Adrenal gland (tissue), 12 donors: Measurements from ENCODE around the gene SLC47A2. TPM values are rescaled to one million over a fixed set of nuclear protein-coding genes. Genes with fewer than 3 reads are reported as not detected.

Source experiments
- DNase-seq, 7 donors: peaks; one replicate each; pipeline ENCODE4 v3.0.0-alpha.2; 2019 to 2020
- H3K27ac ChIP-seq, 5 donors: fragments of 200-600 bp; sonication (generic) in 4 of 5; 1 replicate in 3 of 5; 2 replicates in 2 of 5; pipeline versions ENCODE4 v1.5.1 to v1.8.0; 2016 to 2020; ENCODE audit warnings: mild to moderate bottlenecking in 1 of 5
- H3K27me3 ChIP-seq: fragments of 200-600 bp; 2 replicates; pipeline ENCODE4 v1.8.0; 2021
- H3K36me3 ChIP-seq, 2 donors: fragments of 200-600 bp; replicated peaks in 1 of 2; 1 replicate in 1 of 2; 2 replicates in 1 of 2; pipeline versions ENCODE4 v1.5.1 to v1.8.0; 2018 to 2022
- H3K4me1 ChIP-seq, 2 donors: fragments of 200-600 bp; replicated peaks in 1 of 2; 1 replicate in 1 of 2; 2 replicates in 1 of 2; pipeline versions ENCODE4 v1.5.1 to v1.8.0; 2018 to 2021
- H3K4me3 ChIP-seq, 4 donors: fragments of 200-600 bp; sonication (generic) in 3 of 4; one replicate each; pipeline ENCODE4 v1.5.1; 2016 to 2018
- H3K9me3 ChIP-seq, 3 donors: fragments of 200-600 bp; sonication (generic) in 1 of 3; replicated peaks in 1 of 3; 1 replicate in 2 of 3; 2 replicates in 1 of 3; pipeline versions ENCODE4 v1.5.1 to v1.8.0; 2016 to 2021
- CTCF ChIP-seq, 6 experiments: fragments of 450-650 bp in 4 of 6; fragments of 200-600 bp in 2 of 6; sonication (generic) in 1 of 6; IDR thresholded peaks; 1 replicate in 5 of 6; 2 replicates in 1 of 6; pipeline versions ENCODE4 v1.5.1 to v1.8.0; 2016 to 2021; ENCODE audit warnings: antibody characterized with exemption in 6 of 6, mild to moderate bottlenecking in 2 of 6, moderate library complexity in 1 of 6
- POLR2A ChIP-seq, 2 donors: fragments of 450-650 bp; IDR thresholded peaks; one replicate each; pipeline ENCODE4 v1.6.1; 2017; ENCODE audit warnings: antibody characterized with exemption in 2 of 2, mild to moderate bottlenecking in 2 of 2, moderate library complexity in 1 of 2
- WGBS, 4 donors: extraction: QIAGEN DNeasy Blood & Tissue Kit in 2 of 4; methylation state at CpG; one replicate each; pipeline versions ENCODE4 v1.1.5 to v1.1.7; 2013 to 2017; 5-methylcytosine and 5-hydroxymethylcytosine counted together
- intact Hi-C, 2 donors: fragments of 100-400 bp; cut with DNase I; formaldehyde crosslinking; loops; one replicate each; pipeline versions ENCODE4 v1.14.1 to v1.15.0; 2022 to 2023
- polyA plus RNA-seq, 3 donors: library from polyadenylated mRNA; stranded (reverse); fragments of 200-250 nt in 2 of 3; fragments of 350-450 nt in 1 of 3; fragmentation: Illumina TruSeq in 1 of 3; extraction: RNeasy Lipid Tissue Mini Kit (QIAGEN cat#74804) in 1 of 3; gene quantifications; one replicate each; pipeline ENCODE4 v1.2.3, GENCODE V29; 2013 to 2014
- total RNA-seq, 9 donors: library from RNA; depleted of rRNA in 4 of 9; stranded (reverse); fragments of >200 nt in 4 of 9; fragments of 120-200 nt in 1 of 9; fragmentation: NEBNext Ultra II Directional in 1 of 9; extraction: Animal tissue kit (Norgen Biotek cat#: 25700) in 1 of 9; gene quantifications; one replicate each; pipeline versions ENCODE4 v1.1.0 to v1.2.4, GENCODE V29; 2013 to 2023
- donor health status: healthy with polysubstance abuse.
- donor health status: Bipolar disorder and iron deficiency.
- donor health status: DM: yes; HTN: yes; CAD: no.
- donor health status: DM: no; HTN: no; CAD: no.
- donor health status: DM: no; HTN: no; CAD: no.
- donor health status: DM: yes; HTN: yes; CAD: no.

The SLC47A2 gene
- total and polyA plus RNA-seq, 12 donors, result 0.10 to 1.3 (median 0.32) TPM; not detected in 8

- WGBS, 4 donors, result 80 to 84% (median 83%) methylated on average over 3 to 4 of the region's 4 CpGs
- DNase-seq, result peak in 1 of 7 donors; percentile 9
- no peak for TF ChIP-seq CTCF (IDR thresholded peaks at IDR 0.05)
- TF ChIP-seq POLR2A (IDR thresholded peaks at IDR 0.05), result no peak
- H3K27me3 ChIP-seq, result no peaks in the 10 kb centered on the region
- intact Hi-C loops, result no loop called here
- peaks cover 0 to 67% of the 10 kb centered on the region in 2 donors for H3K36me3 ChIP-seq
- H3K4me1 ChIP-seq, result peaks cover 8 to 16% of the 10 kb centered on the region in 2 donors
- H3K27ac ChIP-seq, result peak overlapping the region; percentile 4 to 46 (median 43)
- H3K4me3 ChIP-seq, result no peak overlapping the region
- H3K9me3 ChIP-seq, result no peaks in the 10 kb centered on the region
Observed at GRCh38 chr17:19664821-19665181, 51.6 kb downstream of the SLC47A2 start.

GRCh38 chr17:19664136-19664820 is 52.1 kb downstream of the SLC47A2 start:
- Histone ChIP-seq H3K4me3 (no peak overlapping the region), H3K36me3 (peaks cover 0 to 62% of the 10 kb centered on the region in 2 donors), H3K4me1 (peaks cover 12 to 21% of the 10 kb centered on the region in 2 donors), H3K27ac (peak overlapping the region; percentile 24 to 46 (median 43)), H3K9me3 (no peaks in the 10 kb centered on the region), H3K27me3 (no peaks in the 10 kb centered on the region)
- TF ChIP-seq CTCF (IDR thresholded peaks at IDR 0.05) (no peak), POLR2A (IDR thresholded peaks at IDR 0.05) (no peak)
- intact Hi-C loops, result no loop called here
- peak in 6 of 7 donors; percentile 43 to 84 (median 71) for DNase-seq
- WGBS, 4 donors, result 39 to 48% (median 41%) methylated on average over 5 of the region's 5 CpGs

GRCh38 chr17:19663097-19663496 is 53.3 kb downstream of the SLC47A2 start:
- Histone ChIP-seq H3K27ac (peak overlapping the region in 1 of 5 donors; percentile 7), H3K4me3 (no peak overlapping the region), H3K4me1 (peaks cover 19 to 29% of the 10 kb centered on the region in 2 donors), H3K36me3 (peaks cover 0 to 59% of the 10 kb centered on the region in 2 donors), H3K9me3 (no peaks in the 10 kb centered on the region), H3K27me3 (no peaks in the 10 kb centered on the region)
- TF ChIP-seq POLR2A (IDR thresholded peaks at IDR 0.05) (no peak), CTCF (IDR thresholded peaks at IDR 0.05) (no peak)
- intact Hi-C loops, result no loop called here
- DNase-seq, result peak in 1 of 7 donors; percentile 0
- WGBS, 4 donors, result 89 to 93% (median 91%) methylated on average over 6 of the region's 6 CpGs

GRCh38 chr17:19661121-19661520 is 55.3 kb downstream of the SLC47A2 start:
- 82 to 87% (median 83%) methylated on average over 3 of the region's 3 CpGs for WGBS, 4 donors
- no peaks in the 10 kb centered on the region for H3K9me3 ChIP-seq
- no peak for TF ChIP-seq CTCF (IDR thresholded peaks at IDR 0.05)
- TF ChIP-seq POLR2A (IDR thresholded peaks at IDR 0.05), result no peak
- no peak overlapping the region for H3K4me3 ChIP-seq
- no peak overlapping the region for H3K27ac ChIP-seq
- DNase-seq, result no peak
- intact Hi-C loops, result no loop called here
- H3K4me1 ChIP-seq, result peaks cover 25 to 34% of the 10 kb centered on the region in 2 donors
- H3K36me3 ChIP-seq, result peaks cover 0 to 67% of the 10 kb centered on the region in 2 donors
- H3K27me3 ChIP-seq, result no peaks in the 10 kb centered on the region
